ENCODE data around the gene TNRC6C. TPM values are rescaled to one million over a fixed set of nuclear protein-coding genes. Genes with fewer than 3 reads are reported as not detected.

TNRC6C gene
- total and polyA plus RNA-seq, 2 of the 13 experiments (the other 11 are each of a cell fraction or from before 2014, with no cell fraction given) = 0.66 to 4.9 TPM

- TF ChIP-seq, protein P1, sequence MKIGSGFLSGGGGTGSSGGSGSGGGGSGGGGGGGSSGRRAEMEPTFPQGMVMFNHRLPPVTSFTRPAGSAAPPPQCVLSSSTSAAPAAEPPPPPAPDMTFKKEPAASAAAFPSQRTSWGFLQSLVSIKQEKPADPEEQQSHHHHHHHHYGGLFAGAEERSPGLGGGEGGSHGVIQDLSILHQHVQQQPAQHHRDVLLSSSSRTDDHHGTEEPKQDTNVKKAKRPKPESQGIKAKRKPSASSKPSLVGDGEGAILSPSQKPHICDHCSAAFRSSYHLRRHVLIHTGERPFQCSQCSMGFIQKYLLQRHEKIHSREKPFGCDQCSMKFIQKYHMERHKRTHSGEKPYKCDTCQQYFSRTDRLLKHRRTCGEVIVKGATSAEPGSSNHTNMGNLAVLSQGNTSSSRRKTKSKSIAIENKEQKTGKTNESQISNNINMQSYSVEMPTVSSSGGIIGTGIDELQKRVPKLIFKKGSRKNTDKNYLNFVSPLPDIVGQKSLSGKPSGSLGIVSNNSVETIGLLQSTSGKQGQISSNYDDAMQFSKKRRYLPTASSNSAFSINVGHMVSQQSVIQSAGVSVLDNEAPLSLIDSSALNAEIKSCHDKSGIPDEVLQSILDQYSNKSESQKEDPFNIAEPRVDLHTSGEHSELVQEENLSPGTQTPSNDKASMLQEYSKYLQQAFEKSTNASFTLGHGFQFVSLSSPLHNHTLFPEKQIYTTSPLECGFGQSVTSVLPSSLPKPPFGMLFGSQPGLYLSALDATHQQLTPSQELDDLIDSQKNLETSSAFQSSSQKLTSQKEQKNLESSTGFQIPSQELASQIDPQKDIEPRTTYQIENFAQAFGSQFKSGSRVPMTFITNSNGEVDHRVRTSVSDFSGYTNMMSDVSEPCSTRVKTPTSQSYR (CRISPR knock-in tag; IDR thresholded peaks at IDR 0.05; ENCODE audit: borderline replicate concordance) = peak; percentile 22; the same call in 1 of the 2 replicates
- TF ChIP-seq, protein P2, sequence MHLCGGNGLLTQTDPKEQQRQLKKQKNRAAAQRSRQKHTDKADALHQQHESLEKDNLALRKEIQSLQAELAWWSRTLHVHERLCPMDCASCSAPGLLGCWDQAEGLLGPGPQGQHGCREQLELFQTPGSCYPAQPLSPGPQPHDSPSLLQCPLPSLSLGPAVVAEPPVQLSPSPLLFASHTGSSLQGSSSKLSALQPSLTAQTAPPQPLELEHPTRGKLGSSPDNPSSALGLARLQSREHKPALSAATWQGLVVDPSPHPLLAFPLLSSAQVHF (CRISPR knock-in tag; IDR thresholded peaks at IDR 0.05) = peak; percentile 59; the same call in 1 of the 2 replicates
- no peak for TF ChIP-seq TCF12 (IDR thresholded peaks at IDR 0.05)
- peak; percentile 73; the same call in 1 of the 2 replicates for TF ChIP-seq TCF12 (CRISPR knock-in tag; IDR thresholded peaks at IDR 0.05)
- TF ChIP-seq HOXA9 (CRISPR knock-in tag; IDR thresholded peaks at IDR 0.05; ENCODE audit: borderline replicate concordance) = no peak
- TF ChIP-seq SETDB1 (CRISPR knock-in tag; IDR thresholded peaks at IDR 0.05; ENCODE audit: borderline replicate concordance) = no peak
- TF ChIP-seq, protein P3, sequence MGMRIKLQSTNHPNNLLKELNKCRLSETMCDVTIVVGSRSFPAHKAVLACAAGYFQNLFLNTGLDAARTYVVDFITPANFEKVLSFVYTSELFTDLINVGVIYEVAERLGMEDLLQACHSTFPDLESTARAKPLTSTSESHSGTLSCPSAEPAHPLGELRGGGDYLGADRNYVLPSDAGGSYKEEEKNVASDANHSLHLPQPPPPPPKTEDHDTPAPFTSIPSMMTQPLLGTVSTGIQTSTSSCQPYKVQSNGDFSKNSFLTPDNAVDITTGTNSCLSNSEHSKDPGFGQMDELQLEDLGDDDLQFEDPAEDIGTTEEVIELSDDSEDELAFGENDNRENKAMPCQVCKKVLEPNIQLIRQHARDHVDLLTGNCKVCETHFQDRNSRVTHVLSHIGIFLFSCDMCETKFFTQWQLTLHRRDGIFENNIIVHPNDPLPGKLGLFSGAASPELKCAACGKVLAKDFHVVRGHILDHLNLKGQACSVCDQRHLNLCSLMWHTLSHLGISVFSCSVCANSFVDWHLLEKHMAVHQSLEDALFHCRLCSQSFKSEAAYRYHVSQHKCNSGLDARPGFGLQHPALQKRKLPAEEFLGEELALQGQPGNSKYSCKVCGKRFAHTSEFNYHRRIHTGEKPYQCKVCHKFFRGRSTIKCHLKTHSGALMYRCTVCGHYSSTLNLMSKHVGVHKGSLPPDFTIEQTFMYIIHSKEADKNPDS (CRISPR knock-in tag; IDR thresholded peaks at IDR 0.05) = no peak
- no peak for TF ChIP-seq FOSL2 (CRISPR knock-in tag; IDR thresholded peaks at IDR 0.05)
- TF ChIP-seq, protein P4, sequence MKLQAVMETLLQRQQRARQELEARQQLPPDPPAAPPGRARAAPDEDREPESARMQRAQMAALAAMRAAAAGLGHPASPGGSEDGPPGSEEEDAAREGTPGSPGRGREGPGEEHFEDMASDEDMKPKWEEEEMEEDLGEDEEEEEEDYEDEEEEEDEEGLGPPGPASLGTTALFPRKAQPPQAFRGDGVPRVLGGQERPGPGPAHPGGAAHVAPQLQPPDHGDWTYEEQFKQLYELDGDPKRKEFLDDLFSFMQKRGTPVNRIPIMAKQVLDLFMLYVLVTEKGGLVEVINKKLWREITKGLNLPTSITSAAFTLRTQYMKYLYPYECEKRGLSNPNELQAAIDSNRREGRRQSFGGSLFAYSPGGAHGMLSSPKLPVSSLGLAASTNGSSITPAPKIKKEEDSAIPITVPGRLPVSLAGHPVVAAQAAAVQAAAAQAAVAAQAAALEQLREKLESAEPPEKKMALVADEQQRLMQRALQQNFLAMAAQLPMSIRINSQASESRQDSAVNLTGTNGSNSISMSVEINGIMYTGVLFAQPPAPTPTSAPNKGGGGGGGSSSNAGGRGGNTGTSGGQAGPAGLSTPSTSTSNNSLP (IDR thresholded peaks at IDR 0.05; ENCODE audit: low read depth, low read length) = no peak
- TF ChIP-seq ZMYM3 (CRISPR knock-in tag; IDR thresholded peaks at IDR 0.05) = peak; percentile 29; the same call in 1 of the 2 replicates
- TF ChIP-seq ZNF839 (CRISPR knock-in tag; IDR thresholded peaks at IDR 0.05; ENCODE audit: borderline replicate concordance) = no peak
- TF ChIP-seq, protein P5, sequence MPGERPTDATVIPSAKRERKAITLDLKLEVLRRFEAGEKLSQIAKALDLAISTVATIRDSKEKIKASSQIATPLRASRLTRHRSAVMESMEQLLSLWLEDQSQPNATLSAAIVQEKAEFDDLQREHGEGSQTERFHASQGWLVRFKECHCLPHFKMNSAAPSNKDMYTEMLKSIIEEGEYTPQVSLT (CRISPR knock-in tag; IDR thresholded peaks at IDR 0.05; ENCODE audit: borderline replicate concordance, low read depth) = no peak
- 0 out of 2 replicates have a peak, but pooled peaks have one; percentile 14 for TF ChIP-seq ZNF552 (CRISPR knock-in tag; IDR thresholded peaks at IDR 0.05; ENCODE audit: borderline replicate concordance)
- no peak for TF ChIP-seq GMEB1 (CRISPR knock-in tag; IDR thresholded peaks at IDR 0.05; ENCODE audit: borderline replicate concordance)
- TF ChIP-seq MATR3 (CRISPR knock-in tag; IDR thresholded peaks at IDR 0.05) = no peak
- no peak for TF ChIP-seq NFE2L2 (IDR thresholded peaks at IDR 0.05; ENCODE audit: low read length)
- TF ChIP-seq ZNF766 (CRISPR knock-in tag; IDR thresholded peaks at IDR 0.05; ENCODE audit: borderline replicate concordance) = no peak
Observed at GRCh38 chr17:78137392-78138203, 179.1 kb downstream of the TNRC6C start (continued).
